H1 (cell line): ENCODE data around the gene HDGFL3.

Source experiments
- BRCA1 ChIP-seq: IDR thresholded peaks from 2 replicates; pipeline ENCODE4 v1.6.1; 2012; ENCODE audit warnings: low read depth, low read length, improper control_type of control experiment
- CTCF ChIP-seq, 3 experiments: IDR thresholded peaks; 1 replicate in 2 of 3; 2 replicates in 1 of 3; pipeline versions ENCODE4 v1.5.1 to v1.6.1; 2011; ENCODE audit warnings: low read length in 3 of 3, mild to moderate bottlenecking in 3 of 3, inconsistent platforms in 2 of 3, low read depth in 1 of 3, moderate library complexity in 1 of 3; ENCODE audit not compliant: insufficient read depth in 1 of 3; ENCODE audit errors: control extremely low read depth in 1 of 3
- EZH2 ChIP-seq: fragments of 200-600 bp; sonication (generic); IDR thresholded peaks from 2 replicates; pipeline ENCODE4 v1.7.1; 2012; ENCODE audit warnings: low read depth, mild to moderate bottlenecking, moderate library complexity, low read length, inconsistent platforms; ENCODE audit not compliant: severe bottlenecking
- JUND ChIP-seq: IDR thresholded peaks from 2 replicates; pipeline ENCODE4 v1.6.1; 2011; ENCODE audit warnings: mild to moderate bottlenecking, improper control_type of control experiment, low read length
- RAD21 ChIP-seq, 2 experiments: IDR thresholded peaks in 1 of 2; conservative IDR thresholded peaks in 1 of 2; 2 replicates each; pipeline ENCODE4 v1.6.1; 2011; ENCODE audit warnings: low read depth in 2 of 2, low read length in 2 of 2, improper control_type of control experiment in 1 of 2, inconsistent platforms in 1 of 2, mild to moderate bottlenecking in 1 of 2, moderate library complexity in 1 of 2
- RFX5 ChIP-seq: IDR thresholded peaks from 2 replicates; pipeline ENCODE4 v1.6.1; 2011; ENCODE audit warnings: low read depth, low read length, improper control_type of control experiment, borderline replicate concordance

- TF ChIP-seq EZH2 (no peak), CTCF (IDR thresholded peaks at IDR 0.05; ENCODE audit: control extremely low read depth in 1 of 3, insufficient read depth in 1 of 3, low read depth in 1 of 3, low read length in 3 of 3) (peak; percentile 25 to 68 (median 45)), RFX5 (no peak), RAD21 (IDR thresholded peaks at IDR 0.05 in 1 of 2, conservative IDR thresholded peaks at IDR 0.05 in 1 of 2; ENCODE audit: low read depth in 2 of 2, low read length in 2 of 2) (peak; percentile 21 to 31; a peak in 3 of 4 replicates), JUND (no peak), BRCA1 (no peak)
Observed at GRCh38 chr15:83209333-83209732, 1.7 kb upstream of the HDGFL3 start.
